Testis (tissue), 2 donors: ENCODE results near the gene ARMC12.

Experiments
- CTCF ChIP-seq, 3 experiments: fragments of 450-650 bp in 2 of 3; fragments of 200-600 bp in 1 of 3; sonication (generic) in 1 of 3; IDR thresholded peaks; one replicate each; pipeline ENCODE4 v1.5.1; 2016 to 2019; ENCODE audit warnings: antibody characterized with exemption in 3 of 3, mild to moderate bottlenecking in 2 of 3, moderate library complexity in 1 of 3
- POLR2A ChIP-seq: fragments of 450-650 bp; IDR thresholded peaks from one replicate; pipeline ENCODE4 v1.6.1; 2017; ENCODE audit warnings: antibody characterized with exemption, mild to moderate bottlenecking, moderate library complexity

GRCh38 chr6:35687658-35688604 lies 48.9 kb upstream of the ARMC12 start:
- no peak for TF ChIP-seq POLR2A
- no peak for TF ChIP-seq CTCF (IDR thresholded peaks at IDR 0.05)
